GM12878 (cell line): ENCODE results near the gene TMPRSS7. TPM values are rescaled to one million over a fixed set of nuclear protein-coding genes. Genes with fewer than 3 reads are reported as not detected.

Experiments
- HCFC1 ChIP-seq: fragments of 150-350 bp; IDR thresholded peaks from 2 replicates; pipeline ENCODE4 v1.6.1; 2014; ENCODE audit warnings: low read length
- MEF2A ChIP-seq: IDR thresholded peaks from 2 replicates; pipeline ENCODE4 v1.6.1; 2011; ENCODE audit warnings: low read depth, mild to moderate bottlenecking, low read length, moderate library complexity; ENCODE audit not compliant: insufficient read depth
- MEF2B ChIP-seq: fragments of 450-650 bp; IDR thresholded peaks from 2 replicates; pipeline ENCODE4 v1.6.1; 2018; ENCODE audit warnings: mild to moderate bottlenecking, moderate library complexity; ENCODE audit not compliant: partially characterized antibody, poor library complexity, severe bottlenecking
- MTA2 ChIP-seq: fragments of 450-650 bp; IDR thresholded peaks from 2 replicates; pipeline ENCODE4 v1.6.1; 2016; ENCODE audit warnings: low read depth, mild to moderate bottlenecking, moderate library complexity
- MXI1 ChIP-seq: fragments of 150-350 bp; IDR thresholded peaks from 2 replicates; pipeline ENCODE4 v1.6.1; 2011; ENCODE audit warnings: low read depth, mild to moderate bottlenecking, inconsistent platforms, low read length, improper control_type of control experiment
- NKRF ChIP-seq: fragments of 450-650 bp; conservative IDR thresholded peaks from 2 replicates; pipeline ENCODE4 v1.6.1; 2017; ENCODE audit warnings: mild to moderate bottlenecking, moderate library complexity
- SPI1 ChIP-seq: IDR thresholded peaks from 2 replicates; pipeline ENCODE4 v1.6.1; 2011; ENCODE audit warnings: low read depth, mild to moderate bottlenecking, low read length, moderate library complexity, borderline replicate concordance; ENCODE audit not compliant: insufficient read depth
- ZNF592 ChIP-seq: fragments of 450-650 bp; IDR thresholded peaks from 2 replicates; pipeline ENCODE4 v1.6.1; 2017; ENCODE audit warnings: mild to moderate bottlenecking, moderate library complexity
- polyA plus RNA-seq, 11 experiments: library from polyadenylated mRNA; depleted of rRNA in 4 of 11; unstranded in 6 of 11; stranded (reverse) in 5 of 11; fragments of >200 nt; fragmentation: Nextera tagmentation in 4 of 11; fragmentation: Illumina TruSeq in 1 of 11; extraction: Ambion mirVana in 4 of 11; extraction: Trizol in 1 of 11; gene quantifications; 1 replicate in 1 of 11; 2 replicates in 10 of 11; pipeline versions ENCODE4 v1.2.1 to v1.2.3, GENCODE V29; 2011 to 2016; ENCODE audit warnings: inconsistent platforms in 2 of 11, missing spikeins in 2 of 11, low read depth in 1 of 11
- total RNA-seq, 4 experiments: library from RNA; depleted of rRNA in 3 of 4; stranded (reverse); fragments of >200 nt in 3 of 4; fragmentation: Illumina TruSeq in 1 of 4; extraction: Trizol in 1 of 4; gene quantifications; 2 replicates each; pipeline versions ENCODE4 v1.2.1 to v1.2.3, GENCODE V29; 2013 to 2021

The TMPRSS7 gene
- total and polyA plus RNA-seq, 10 of the 15 experiments (the other 5 are each of a cell fraction or from before 2014, with no cell fraction given): 0.03 TPM; not detected in 9

- TF ChIP-seq HCFC1: no peak
- TF ChIP-seq MXI1: no peak
- TF ChIP-seq ZNF592: peak; percentile 75
- TF ChIP-seq MEF2B: peak; percentile 9
- no peak for TF ChIP-seq NKRF
- TF ChIP-seq MEF2A: no peak
- no peak for TF ChIP-seq MTA2
- TF ChIP-seq SPI1: peak; percentile 84
Measured at GRCh38 chr3:112123548-112123947, 89.0 kb downstream of the TMPRSS7 start (continued).
